ENCODE data around the gene HDAC10.
A peak's percentile ranks its signal among the peaks of the same experiment; 100 is the strongest.
"Not testable (repeated sequence)": the region's sequence is repeated elsewhere in the genome, so short reads cannot be mapped to it uniquely, and the experiment has no call there.

Gene HDAC10

DNA sequence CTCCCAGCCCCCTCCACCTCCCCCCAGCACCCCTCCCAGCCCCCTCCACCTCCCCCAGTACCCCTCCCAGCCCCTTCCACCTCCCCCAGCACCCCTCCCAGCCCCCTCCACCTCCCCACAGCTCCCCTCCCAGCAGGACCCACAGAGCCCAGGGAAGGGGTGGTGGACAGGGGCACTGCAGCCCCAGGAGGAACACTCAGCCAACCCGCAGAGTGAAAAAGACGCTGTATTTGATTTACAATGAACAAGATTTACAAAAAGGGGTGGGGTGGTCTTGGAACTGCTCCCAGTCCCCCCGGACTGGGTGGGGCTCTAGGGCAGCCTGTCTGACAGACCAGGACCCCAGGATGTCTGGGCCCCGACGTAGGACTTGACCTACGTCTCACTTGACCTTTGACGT is 23.7 kb upstream of the HDAC10 start:
- no peaks in the 10 kb centered on the region for H3K27me3 ChIP-seq (replicated peaks; ENCODE audit: control insufficient read depth, insufficient read depth, low read length)
- H3K4me1 ChIP-seq (ENCODE audit: control insufficient read depth, insufficient read depth, low read length) = peaks cover 11% of the 10 kb centered on the region
- no peak overlapping the region for H3K9ac ChIP-seq (ENCODE audit: low read length)
- H3K36me3 ChIP-seq (ENCODE audit: control insufficient read depth, insufficient read depth, low read length, severe bottlenecking) = peaks cover 50% of the 10 kb centered on the region
- H3K9me3 ChIP-seq (ENCODE audit: control insufficient read depth, low read length) = no peaks in the 10 kb centered on the region
- no peak for DNase-seq (ENCODE audit: low read depth)
- H3K4me3 ChIP-seq (ENCODE audit: low read length) = no peak overlapping the region

DNA sequence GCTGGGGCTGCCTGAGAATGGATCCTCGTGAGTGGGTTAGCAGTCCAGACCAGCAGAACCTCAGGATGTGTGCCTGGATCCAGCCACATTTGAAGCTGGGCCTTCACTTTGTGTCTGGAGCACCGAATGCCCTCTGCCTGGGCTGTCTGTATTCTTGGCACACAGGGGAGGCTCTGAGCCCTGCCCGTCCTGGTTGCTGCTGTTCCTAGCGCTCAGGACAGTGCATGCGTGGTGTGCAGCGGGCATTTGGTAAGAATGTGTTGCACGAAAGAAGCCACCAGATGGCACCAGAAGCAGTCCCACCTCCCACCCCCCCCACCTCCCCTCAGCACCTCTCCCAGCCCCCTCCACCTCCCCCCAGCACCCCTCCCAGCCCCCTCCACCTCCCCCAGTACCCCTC is 23.2 kb upstream of the HDAC10 start:
- Histone ChIP-seq H3K9me3 (ENCODE audit: control insufficient read depth, low read length) (no peaks in the 10 kb centered on the region), H3K9ac (ENCODE audit: low read length) (no peak overlapping the region), H3K36me3 (ENCODE audit: control insufficient read depth, insufficient read depth, low read length, severe bottlenecking) (peaks cover 45% of the 10 kb centered on the region), H3K4me1 (ENCODE audit: control insufficient read depth, insufficient read depth, low read length) (peaks cover 14% of the 10 kb centered on the region), H3K27me3 (replicated peaks; ENCODE audit: control insufficient read depth, insufficient read depth, low read length) (no peaks in the 10 kb centered on the region), H3K4me3 (ENCODE audit: low read length) (no peak overlapping the region)
- DNase-seq (ENCODE audit: low read depth) = peak; percentile 73

DNA sequence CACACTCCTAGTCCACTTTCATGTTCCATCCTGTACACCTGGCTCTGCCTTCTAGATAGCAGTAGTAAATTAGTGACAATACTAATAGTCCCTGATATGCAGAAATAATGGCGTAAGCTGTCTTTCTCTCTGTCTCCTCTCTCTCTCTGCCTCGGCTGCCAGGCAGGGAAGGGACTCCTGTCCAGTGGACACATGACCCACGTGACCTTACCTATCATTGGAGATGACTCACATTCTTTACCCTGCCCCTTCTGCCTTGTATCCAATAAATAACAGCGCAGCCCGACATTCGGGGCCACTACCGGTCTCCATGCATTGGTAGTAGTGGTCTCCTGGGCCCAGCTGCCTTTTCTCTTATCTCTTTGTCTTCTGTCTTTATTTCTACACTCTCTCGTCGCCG is 22.7 kb upstream of the HDAC10 start:
- not testable (repeated sequence) for H3K9ac ChIP-seq (ENCODE audit: low read length); H3K4me3 ChIP-seq (ENCODE audit: low read length); DNase-seq (ENCODE audit: low read depth); H3K27me3 ChIP-seq (replicated peaks; ENCODE audit: control insufficient read depth, insufficient read depth, low read length); H3K9me3 ChIP-seq (ENCODE audit: control insufficient read depth, low read length)
- H3K36me3 ChIP-seq (ENCODE audit: control insufficient read depth, insufficient read depth, low read length, severe bottlenecking) = peaks cover 40% of the 10 kb centered on the region
- H3K4me1 ChIP-seq (ENCODE audit: control insufficient read depth, insufficient read depth, low read length) = peaks cover 19% of the 10 kb centered on the region

DNA sequence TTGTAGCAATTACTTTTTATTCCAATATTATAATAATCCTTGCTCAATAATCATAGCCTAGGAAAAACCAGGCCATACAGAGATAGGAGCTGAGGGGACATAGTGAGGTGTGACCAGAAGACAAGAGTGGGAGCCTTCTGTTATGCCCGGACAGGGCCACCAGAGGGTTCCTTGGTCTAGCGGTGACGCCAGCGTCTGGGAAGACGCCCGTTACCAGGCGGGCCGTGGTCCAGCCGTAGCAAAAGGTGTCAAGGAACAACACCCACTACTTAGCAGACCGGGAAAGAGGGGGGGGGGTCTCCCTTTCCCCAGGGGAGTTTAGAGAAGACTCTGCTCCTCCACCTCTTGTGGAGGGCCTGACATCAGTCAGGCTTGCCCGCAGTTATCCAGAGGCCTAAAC is 22.3 kb upstream of the HDAC10 start:
- not testable (repeated sequence) for DNase-seq (ENCODE audit: low read depth); H3K9me3 ChIP-seq (ENCODE audit: control insufficient read depth, low read length); H3K4me3 ChIP-seq (ENCODE audit: low read length); H3K9ac ChIP-seq (ENCODE audit: low read length); H3K27me3 ChIP-seq (replicated peaks; ENCODE audit: control insufficient read depth, insufficient read depth, low read length)
- peaks cover 36% of the 10 kb centered on the region for H3K36me3 ChIP-seq (ENCODE audit: control insufficient read depth, insufficient read depth, low read length, severe bottlenecking)
- H3K4me1 ChIP-seq (ENCODE audit: control insufficient read depth, insufficient read depth, low read length) = peaks cover 23% of the 10 kb centered on the region

DNA sequence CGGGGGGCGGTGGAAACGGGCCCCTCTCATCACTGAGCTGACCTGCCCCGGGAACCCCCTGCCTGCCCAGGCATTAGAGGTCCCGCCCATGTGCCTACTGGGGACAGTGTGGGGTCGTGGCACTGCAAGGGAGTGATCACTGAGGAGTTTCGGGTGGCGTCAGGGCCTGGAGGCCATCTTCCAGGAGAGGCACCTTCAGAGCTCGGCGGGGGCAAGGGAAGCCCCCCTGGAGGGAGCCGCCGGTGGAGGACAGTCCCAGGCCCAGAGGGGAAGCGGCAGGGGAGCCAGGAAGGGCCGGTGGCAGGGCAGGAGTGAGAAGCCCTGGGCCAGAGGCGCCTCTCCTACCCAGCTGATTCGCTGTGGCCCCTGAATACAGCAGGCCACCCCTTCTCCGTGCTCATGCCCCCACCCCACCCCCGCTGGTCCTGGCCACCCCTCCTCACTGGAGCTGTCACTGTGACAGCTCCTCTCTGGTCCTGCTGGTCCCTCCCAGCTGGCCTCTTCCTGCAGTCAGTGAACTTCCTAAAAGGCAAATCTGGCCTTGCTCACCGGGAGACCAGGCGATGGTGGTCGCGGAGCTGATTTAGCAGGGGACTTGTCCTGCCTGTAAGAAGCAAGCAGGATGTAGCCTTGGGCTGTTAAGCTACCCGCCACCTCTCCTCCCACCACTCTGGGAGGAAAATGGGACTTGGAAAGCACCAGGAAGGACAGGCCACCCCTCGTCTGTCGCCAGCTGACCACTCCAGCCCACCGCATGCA is 21.2 kb upstream of the HDAC10 start:
- no peaks in the 10 kb centered on the region for H3K9me3 ChIP-seq (ENCODE audit: control insufficient read depth, low read length)
- no peak for DNase-seq (ENCODE audit: low read depth)
- no peak overlapping the region for H3K9ac ChIP-seq (ENCODE audit: low read length)
- H3K36me3 ChIP-seq (ENCODE audit: control insufficient read depth, insufficient read depth, low read length, severe bottlenecking) = peaks cover 24% of the 10 kb centered on the region
- H3K4me3 ChIP-seq (ENCODE audit: low read length) = no peak overlapping the region
- H3K27me3 ChIP-seq (replicated peaks; ENCODE audit: control insufficient read depth, insufficient read depth, low read length) = no peaks in the 10 kb centered on the region
- peaks cover 28% of the 10 kb centered on the region for H3K4me1 ChIP-seq (ENCODE audit: control insufficient read depth, insufficient read depth, low read length)

DNA sequence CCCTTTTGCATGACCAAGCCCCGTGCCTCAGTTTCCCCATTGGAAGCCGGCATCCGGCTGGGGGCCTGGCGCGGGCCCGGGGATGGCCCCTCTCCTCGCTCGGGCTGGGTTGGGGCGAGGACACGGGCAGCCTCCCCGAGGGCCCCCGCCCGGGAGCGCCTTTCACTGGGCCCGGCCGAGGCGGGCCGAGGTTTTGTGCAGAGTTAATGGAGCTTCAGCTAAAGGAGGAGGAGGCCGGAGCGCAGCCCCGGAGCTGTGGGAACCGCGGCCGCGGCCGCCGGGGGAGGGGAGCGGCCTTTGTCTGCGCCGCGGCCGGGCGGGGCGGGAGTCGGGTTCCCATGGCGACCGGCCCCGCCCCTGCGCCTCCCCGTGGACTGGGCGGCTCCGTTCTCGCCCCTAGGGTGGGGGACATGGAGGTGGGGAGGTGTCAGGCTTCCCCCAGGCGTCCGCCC is 20.5 kb upstream of the HDAC10 start:
- DNase-seq (ENCODE audit: low read depth) = peak; percentile 83
- no peaks in the 10 kb centered on the region for H3K9me3 ChIP-seq (ENCODE audit: control insufficient read depth, low read length)
- H3K9ac ChIP-seq (ENCODE audit: low read length) = peak overlapping the region; percentile 78
- H3K4me1 ChIP-seq (ENCODE audit: control insufficient read depth, insufficient read depth, low read length) = peaks cover 28% of the 10 kb centered on the region
- H3K27me3 ChIP-seq (replicated peaks; ENCODE audit: control insufficient read depth, insufficient read depth, low read length) = peaks cover 5% of the 10 kb centered on the region
- peak overlapping the region; percentile 78 for H3K4me3 ChIP-seq (ENCODE audit: low read length)
- H3K36me3 ChIP-seq (ENCODE audit: control insufficient read depth, insufficient read depth, low read length, severe bottlenecking) = peaks cover 19% of the 10 kb centered on the region

DNA sequence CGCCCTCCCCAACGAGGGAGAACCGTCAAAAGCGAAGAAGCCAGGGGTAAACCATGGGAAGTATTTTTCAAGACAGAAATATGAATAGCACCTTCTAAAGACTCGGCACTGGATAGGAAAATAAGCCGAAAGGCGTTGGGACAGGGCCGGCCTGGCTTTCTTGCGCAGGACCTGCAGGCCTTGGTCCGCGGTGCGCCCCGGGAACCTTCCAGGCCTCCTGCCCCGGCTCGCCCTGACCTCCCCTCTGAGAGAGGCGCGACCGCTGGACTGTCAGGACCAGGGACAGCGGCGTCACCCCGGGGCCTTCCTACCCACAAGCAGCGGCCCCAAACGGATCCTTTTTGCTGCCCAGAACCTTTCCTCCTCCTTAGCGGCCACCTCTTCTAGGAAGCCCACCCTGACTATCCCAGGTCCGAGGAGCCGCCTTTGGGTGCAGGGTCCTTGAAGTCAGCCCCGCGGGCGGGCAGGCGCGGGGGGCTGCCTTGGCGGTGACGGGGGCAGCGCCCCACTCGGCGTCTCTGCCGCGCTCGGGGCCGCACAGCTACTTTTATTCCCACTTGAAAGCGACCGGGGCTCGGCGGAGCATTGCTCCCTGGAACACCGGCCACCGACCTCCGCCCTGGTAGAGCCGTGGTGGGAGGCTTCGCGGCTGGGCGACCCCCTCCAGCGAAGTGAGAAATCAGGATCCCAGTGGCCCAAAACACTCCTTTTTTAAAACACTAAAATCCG is 19.8 kb upstream of the HDAC10 start:
- Histone ChIP-seq H3K9me3 (ENCODE audit: control insufficient read depth, low read length) (no peaks in the 10 kb centered on the region), H3K4me1 (ENCODE audit: control insufficient read depth, insufficient read depth, low read length) (peaks cover 28% of the 10 kb centered on the region), H3K36me3 (ENCODE audit: control insufficient read depth, insufficient read depth, low read length, severe bottlenecking) (peaks cover 14% of the 10 kb centered on the region), H3K4me3 (ENCODE audit: low read length) (peak overlapping the region; percentile 78), H3K27me3 (replicated peaks; ENCODE audit: control insufficient read depth, insufficient read depth, low read length) (peaks cover 7% of the 10 kb centered on the region), H3K9ac (ENCODE audit: low read length) (peak overlapping the region; percentile 78)
- DNase-seq (ENCODE audit: low read depth) = peak; percentile 87

DNA sequence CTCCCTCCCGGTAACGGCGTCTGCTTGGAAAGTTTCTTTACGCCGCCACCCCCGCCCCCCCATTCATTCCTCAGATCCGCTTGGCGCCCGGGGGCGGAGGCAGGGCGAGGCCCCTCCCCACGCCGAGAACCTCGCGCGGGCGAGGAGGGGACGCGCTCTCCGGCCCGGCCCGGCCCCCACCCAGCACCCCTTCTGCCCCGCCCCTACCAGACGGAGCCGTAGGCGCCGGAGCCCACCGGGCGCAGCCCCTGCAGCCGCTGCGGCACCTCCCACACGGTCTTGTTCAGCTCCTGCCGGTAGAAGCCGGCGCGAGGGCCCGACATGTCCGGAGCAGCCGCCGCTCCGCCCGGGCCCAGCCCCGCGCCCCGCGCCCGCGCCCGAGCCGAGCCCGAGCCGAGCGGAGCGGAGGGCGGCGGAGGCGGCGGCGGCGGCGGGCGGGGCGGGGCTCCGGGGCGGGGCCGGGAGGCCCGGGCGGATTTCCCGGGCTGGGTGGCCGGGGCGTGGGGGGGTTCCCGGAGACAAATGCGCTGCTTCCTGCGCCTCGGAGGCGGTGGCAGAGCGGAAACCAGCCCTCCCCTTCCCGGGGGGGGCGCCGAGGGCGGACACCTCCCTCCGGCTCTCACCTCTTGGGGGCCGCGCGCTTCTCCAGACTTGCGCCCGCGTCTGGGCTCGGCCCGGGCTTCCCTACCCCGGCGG is 19.1 kb upstream of the HDAC10 start, which contains the start of gene MAPK11:
TSS of gene MAPK11 (minus strand) at position 411 of the 696 bp plus-strand sequence. CDS start at position 323, 88 bp downstream.
- Histone ChIP-seq H3K36me3 (ENCODE audit: control insufficient read depth, insufficient read depth, low read length, severe bottlenecking) (peaks cover 7% of the 10 kb centered on the region), H3K9me3 (ENCODE audit: control insufficient read depth, low read length) (no peaks in the 10 kb centered on the region), H3K4me1 (ENCODE audit: control insufficient read depth, insufficient read depth, low read length) (peaks cover 28% of the 10 kb centered on the region), H3K9ac (ENCODE audit: low read length) (peak within 1 kb of the TSS; percentile 78), H3K27me3 (replicated peaks; ENCODE audit: control insufficient read depth, insufficient read depth, low read length) (peaks cover 7% of the 10 kb centered on the region), H3K4me3 (ENCODE audit: low read length) (peak within 1 kb of the TSS; percentile 78)
- DNase-seq (ENCODE audit: low read depth) = peak; percentile 76

DNA sequence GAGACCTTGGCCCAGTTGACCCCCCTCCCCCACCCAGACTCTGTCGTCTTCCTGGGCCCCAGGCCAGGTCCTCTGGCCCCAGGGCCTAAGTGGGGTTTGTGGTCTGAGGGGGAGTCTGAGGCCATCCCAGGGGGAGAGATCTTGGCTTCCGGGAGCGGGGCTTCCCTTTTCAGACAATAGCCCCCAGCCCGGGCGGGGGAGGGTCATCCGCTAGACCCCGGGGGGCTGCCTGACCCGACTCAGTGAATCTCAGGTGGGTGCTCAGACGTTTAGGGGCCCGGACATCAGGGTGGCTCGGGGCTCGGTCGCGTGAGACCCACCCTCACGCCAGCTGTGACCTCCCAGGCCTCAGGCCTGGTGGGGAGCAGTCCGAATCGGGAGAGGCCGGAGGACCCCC is 18.5 kb upstream of the HDAC10 start:
- Histone ChIP-seq H3K36me3 (ENCODE audit: control insufficient read depth, insufficient read depth, low read length, severe bottlenecking) (peaks cover 4% of the 10 kb centered on the region), H3K9me3 (ENCODE audit: control insufficient read depth, low read length) (no peaks in the 10 kb centered on the region), H3K4me1 (ENCODE audit: control insufficient read depth, insufficient read depth, low read length) (peaks cover 28% of the 10 kb centered on the region), H3K27me3 (replicated peaks; ENCODE audit: control insufficient read depth, insufficient read depth, low read length) (peaks cover 7% of the 10 kb centered on the region), H3K4me3 (ENCODE audit: low read length) (peak overlapping the region; percentile 67), H3K9ac (ENCODE audit: low read length) (peak overlapping the region; percentile 68)
- DNase-seq (ENCODE audit: low read depth) = peak; percentile 35

DNA sequence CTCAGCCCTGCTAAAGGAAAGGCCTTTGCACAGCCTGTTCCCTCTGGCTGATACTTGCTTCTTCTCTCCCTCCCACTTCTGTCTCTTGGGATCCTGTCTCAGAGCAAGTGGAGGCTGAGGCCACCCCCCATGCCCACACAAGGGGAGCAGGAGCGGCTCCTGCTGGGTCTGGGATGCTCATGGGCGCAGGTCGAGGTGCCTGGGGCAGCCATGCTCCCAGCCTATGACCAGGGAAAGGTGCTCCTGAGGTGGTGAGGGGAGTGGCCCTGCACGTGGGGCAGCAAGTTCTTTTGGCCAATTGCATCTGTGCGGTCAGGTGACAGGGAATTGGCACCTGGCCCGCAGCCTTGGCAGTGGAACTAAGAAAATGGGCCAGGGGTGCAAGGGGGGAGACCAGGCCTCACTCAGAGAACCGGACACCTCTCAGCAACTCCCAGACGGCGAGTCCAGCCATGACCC is 17.6 kb upstream of the HDAC10 start:
- Histone ChIP-seq H3K4me3 (ENCODE audit: low read length) (peak overlapping the region; percentile 67), H3K9ac (ENCODE audit: low read length) (peak overlapping the region; percentile 66), H3K9me3 (ENCODE audit: control insufficient read depth, low read length) (no peaks in the 10 kb centered on the region), H3K4me1 (ENCODE audit: control insufficient read depth, insufficient read depth, low read length) (peaks cover 28% of the 10 kb centered on the region), H3K36me3 (ENCODE audit: control insufficient read depth, insufficient read depth, low read length, severe bottlenecking) (no peaks in the 10 kb centered on the region), H3K27me3 (replicated peaks; ENCODE audit: control insufficient read depth, insufficient read depth, low read length) (peaks cover 7% of the 10 kb centered on the region)
- DNase-seq (ENCODE audit: low read depth) = peak; percentile 10

Measured in adipocyte (in vitro differentiated cells).